CD4-positive, alpha-beta T cell treated with Interleukin-1 beta for 1 hour (primary cell): ENCODE measurements around the gene SIRT2.
A peak's percentile ranks its signal among the peaks of the same experiment; 100 is the strongest.
"Not testable (repeated sequence)": the region's sequence is repeated elsewhere in the genome, so short reads cannot be mapped to it uniquely, and the experiment has no call there.

Experiments used
- DNase-seq, 2 donors: peaks; one replicate each; pipeline ENCODE4 v3.0.0-alpha.2; 2020 to 2022

SIRT2 gene

DNA sequence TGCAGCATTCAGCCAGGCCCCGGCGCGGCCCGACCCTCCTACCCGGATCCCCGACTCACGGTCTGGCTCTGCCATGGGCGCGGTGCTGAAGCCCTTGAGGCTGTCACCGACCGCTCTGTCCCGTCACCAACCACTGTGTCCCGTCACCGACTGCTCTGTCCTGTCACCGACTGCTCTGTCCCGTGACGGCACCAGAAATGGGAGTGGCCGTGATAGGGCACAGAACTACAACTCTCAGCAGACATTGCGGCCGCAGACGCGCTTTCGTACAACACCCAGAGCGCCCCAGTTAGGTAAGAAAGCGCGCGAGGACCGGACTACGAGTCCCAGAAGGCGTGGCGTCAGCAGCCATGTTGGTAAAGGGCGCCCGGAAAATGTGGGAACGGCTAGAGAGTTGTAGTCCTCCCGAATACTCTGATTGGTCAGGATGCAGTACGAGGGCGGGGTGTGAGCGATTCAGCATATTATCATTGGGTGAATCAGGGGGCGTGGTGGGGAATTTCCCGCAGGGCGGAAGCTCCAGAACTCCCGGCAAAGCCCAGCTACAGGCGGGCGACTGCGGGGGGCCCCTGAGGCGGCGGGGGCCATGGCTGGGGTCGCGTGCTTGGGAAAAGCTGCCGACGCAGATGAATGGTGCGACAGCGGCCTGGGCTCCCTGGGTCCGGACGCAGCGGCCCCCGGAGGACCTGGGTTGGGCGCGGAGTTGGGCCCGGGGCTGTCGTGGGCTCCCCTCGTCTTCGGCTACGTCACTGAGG, at the start of gene SIRT2, which contains the start of gene NFKBIB:
Gene SIRT2, minus strand, starts transcription at position 172 of the 755 bp plus-strand sequence. Its CDS starts 97 bp downstream, at position 75.
Gene NFKBIB, plus strand, starts transcription at position 523 of the 755 bp plus-strand sequence. Its CDS starts 64 bp downstream, at position 587.
- peak; percentile 100 for DNase-seq

DNA sequence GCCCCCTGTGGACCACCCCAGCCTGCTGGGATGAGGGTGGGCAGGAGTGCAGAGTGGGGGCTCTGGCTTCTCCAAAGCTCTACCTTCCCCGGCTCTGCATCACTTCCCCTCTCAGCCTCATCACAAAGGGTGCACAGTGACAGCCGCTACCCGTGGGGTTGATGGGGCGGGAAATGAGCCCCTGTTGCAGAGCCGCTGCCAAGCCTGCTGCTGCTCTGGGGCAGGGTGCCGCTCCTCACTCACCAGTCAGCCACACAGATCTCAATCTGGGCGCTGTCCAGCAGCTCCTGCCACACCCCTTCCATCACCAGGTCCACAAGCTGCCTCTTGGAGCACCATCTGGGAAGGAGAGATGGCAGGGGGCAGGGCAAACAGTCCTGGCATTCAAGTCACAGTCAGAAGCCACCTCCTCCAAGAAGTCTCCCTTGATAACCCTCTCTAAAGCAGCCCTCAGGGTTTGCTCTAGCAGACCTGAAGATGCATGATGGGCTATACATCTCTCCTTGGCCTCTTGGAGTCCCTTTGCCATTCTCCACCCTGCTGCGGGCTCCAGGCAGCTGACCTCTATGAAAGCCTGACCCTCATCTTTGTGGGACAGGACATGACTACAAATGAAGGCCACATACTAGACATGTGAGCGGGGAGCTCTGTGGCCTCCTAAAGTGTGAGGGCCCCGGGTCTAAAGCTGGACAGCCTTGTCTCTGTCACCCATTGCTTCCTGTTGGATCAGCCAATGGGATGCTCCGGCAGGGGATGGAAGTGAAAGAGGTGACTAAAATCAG, 47.0 kb upstream of the SIRT2 start:
- no peak for DNase-seq

DNA sequence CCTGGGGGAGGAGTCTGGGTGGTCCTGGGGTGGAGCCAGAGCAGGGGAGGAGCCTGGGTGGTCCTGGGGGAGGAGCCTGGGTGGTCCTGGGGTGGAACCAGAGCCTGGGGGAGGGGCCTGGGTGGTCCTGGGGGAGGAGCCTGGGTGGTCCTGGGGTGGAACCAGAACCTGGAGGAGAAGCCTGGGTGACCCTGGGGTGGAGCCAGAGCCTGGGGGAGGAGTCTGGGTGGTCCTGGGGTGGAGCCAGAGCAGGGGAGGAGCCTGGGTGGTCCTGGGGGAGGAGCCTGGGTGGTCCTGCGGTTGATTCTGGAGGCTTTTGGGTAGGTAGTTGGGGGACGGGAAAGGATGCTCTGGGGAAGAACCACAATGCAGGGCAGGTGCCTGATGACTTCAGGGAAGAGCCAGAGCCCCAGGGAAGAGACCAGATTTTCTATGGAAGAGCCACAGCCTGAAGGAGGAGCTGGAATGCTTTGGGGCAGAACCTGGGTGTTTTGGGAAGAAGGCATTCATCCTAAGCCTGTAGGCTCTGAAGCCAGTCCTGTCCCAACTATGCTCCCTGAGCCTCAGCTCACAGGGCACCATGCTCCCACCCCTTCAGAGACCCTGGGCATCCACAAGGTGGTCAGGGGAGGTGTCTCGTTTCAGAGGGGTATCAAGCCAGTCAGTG, 46.3 kb upstream of the SIRT2 start:
- DNase-seq = no peak

DNA sequence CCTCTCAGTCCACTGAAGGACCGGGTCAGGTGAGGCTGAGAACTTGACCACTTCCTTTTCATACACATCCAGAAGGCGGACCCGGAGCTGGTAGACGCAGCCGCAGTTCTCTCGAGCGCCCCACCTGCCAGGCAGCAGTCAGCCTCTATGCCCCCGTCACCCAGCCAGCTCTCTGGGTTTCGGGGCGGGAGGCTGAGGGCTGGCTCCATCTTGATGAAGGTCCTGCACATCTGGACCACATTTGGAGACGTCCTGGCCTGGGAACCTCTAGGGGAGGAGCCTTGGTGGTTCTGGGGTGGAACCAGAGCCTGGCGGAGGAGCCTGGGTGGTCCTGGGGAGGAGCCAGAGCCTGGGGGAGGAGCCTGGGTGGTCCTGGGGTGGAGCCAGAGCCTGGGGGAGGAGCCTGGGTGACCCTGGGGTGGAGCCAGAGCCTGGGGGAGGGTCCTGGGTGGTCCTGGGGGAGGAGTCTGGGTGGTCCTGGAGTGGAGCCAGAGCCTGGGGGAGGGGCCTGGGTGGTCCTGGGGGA, 45.6 kb upstream of the SIRT2 start:
- DNase-seq = no peak

DNA sequence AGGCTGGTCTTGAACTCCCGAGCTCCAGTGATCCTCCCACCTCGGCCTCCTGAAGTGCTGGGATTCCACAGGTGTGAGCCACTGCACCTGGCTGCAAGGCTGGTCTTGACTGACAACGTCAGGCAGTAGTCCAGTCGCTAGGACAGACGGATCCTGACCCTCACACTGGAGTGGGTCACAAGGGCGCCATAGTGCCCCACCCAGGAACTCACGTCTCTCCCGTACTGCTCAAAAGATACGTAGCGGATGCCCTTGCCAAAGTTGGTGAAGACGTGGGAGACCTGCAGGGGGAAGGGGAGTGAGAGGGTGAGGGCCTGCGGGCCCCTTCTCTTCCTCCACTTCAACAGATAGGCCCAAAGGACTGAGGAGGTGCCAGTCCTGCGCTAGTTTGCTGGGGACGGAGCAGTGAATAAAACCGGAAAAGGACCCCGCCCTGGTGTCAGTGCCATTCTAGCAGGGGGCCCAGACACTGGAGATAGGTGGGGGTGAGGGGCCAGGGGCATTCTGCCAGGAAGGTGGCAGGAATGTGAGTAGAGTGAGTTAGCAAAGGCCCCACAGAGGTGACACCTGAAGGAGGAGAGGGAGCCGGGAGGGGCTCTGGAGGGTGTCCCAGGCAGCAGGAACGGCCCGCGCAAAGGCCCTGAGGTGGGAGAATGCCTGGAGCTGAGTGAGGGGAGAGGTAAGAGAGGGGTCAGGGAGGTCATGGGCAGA, 43.2 kb upstream of the SIRT2 start:
- no peak for DNase-seq

DNA sequence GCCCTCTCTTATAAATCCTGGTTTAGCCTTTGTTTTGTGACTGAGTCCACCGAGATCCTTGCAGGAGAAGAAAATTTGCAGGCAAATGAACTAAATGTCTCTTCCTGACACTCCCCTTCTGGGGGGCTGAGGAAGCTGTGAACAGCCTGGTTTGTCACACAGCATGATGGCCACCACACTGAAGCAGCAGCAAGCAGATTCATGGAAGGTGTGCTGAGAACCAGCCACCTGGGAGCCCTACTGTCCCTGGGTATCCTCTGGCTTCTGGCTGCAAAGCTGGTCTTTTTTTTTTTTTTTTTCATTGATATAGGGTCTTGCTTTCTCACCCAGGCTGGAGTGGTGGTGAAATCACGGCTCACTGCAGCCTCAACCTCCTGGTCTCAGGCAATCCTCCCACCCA, 42.6 kb upstream of the SIRT2 start:
- DNase-seq = no peak

DNA sequence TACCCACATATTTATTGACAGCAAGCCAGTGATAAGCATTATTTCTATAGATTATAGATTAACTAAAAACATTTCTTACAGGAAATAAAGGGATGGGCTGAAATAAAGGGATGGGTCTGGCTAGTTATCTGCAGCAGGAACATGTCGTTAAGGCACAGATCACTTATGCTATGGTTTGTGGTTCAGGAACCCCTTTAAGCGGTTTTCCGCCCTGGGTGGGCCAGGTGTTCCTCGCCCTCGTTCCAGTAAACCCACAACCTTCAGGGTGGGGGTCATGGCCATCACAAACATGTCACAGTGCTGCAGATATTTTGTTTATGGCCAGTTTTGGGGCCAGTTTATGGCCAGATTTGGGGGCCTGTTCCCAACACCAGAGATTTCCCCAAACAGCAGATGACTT, 42.0 kb upstream of the SIRT2 start:
- DNase-seq = not testable (repeated sequence)

DNA sequence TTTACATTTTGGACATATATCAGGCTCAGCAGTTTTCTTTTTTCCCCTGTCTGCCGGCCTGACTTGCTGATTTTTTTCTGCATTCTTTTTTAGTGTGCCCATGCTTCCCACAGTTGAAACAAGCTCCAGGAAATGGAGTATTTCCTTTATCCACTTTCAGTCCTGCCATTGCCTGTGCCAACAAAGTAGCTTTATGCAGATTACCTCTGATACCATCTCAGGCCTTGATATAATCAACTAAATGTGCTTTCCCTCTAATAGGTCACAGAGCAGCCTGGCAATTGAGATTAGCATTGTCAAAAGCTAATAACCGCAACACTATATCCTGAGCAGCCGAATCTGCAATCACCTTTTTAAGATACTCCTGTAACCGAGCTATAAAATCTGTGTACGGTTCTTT, 40.5 kb upstream of the SIRT2 start:
- no peak for DNase-seq

DNA sequence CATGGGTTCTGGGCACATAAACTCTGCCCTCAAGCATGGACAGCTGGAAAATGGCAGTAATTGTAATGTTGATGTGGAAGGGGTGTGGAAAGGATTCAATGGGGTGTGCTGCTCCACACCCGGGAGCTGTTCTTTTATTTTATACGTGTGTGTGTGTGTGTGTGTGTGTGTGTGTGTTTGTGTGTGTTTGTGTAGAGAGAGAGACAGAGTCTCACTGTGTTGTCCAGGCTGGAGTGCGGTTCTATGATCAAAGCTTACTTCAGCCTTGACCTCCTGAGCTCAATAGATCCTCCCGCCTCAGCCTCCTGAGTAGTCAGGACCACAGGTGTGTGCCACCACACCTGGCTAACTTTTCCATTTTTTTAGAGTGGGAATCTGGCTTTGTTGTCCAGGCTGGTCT, 34.1 kb upstream of the SIRT2 start:
- no peak for DNase-seq

DNA sequence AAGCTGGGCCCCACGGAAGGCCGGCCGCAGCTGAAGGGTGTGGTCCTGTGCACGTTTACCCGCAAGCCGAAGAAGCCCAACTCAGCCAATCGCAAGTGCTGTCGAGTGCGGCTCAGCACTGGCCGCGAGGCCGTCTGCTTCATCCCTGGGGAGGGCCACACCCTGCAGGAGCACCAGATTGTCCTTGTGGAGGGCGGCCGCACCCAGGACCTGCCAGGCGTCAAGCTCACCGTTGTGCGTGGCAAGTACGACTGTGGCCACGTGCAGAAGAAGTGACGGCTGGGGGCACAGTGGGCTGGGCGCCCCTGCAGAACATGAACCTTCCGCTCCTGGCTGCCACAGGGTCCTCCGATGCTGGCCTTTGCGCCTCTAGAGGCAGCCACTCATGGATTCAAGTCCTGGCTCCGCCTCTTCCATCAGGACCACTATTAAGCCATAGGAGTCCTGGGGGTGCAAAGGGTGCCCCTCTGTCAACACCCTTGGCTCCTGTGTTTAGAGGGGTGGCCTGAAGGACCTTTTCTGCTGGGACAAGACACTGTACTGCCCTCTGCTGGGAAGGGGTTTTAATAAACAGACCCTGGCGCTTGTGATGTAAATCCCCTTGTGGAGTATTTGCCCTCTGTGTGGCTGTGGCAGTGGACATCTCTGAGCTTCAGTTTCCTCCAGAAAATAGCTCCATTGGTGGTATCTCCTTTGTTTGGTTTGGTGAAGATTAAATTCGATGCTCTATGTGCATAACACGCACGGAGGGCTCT, 33.2 kb upstream of the SIRT2 start:
- peak; percentile 35 to 58 for DNase-seq

DNA sequence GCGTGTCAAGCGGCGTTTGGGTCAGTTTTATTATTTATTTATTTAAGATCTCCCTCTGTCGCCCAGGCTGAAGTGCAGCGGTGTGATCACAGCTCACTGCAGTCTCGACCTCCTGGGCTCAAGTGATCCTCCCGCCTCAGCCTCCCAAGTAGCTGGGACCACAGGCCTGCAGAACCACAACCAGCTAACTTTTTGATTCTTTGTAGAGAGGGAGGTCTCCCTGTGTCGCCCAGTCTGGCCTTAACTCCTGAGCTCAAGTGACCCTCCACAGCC, 32.0 kb upstream of the SIRT2 start:
- no peak for DNase-seq

DNA sequence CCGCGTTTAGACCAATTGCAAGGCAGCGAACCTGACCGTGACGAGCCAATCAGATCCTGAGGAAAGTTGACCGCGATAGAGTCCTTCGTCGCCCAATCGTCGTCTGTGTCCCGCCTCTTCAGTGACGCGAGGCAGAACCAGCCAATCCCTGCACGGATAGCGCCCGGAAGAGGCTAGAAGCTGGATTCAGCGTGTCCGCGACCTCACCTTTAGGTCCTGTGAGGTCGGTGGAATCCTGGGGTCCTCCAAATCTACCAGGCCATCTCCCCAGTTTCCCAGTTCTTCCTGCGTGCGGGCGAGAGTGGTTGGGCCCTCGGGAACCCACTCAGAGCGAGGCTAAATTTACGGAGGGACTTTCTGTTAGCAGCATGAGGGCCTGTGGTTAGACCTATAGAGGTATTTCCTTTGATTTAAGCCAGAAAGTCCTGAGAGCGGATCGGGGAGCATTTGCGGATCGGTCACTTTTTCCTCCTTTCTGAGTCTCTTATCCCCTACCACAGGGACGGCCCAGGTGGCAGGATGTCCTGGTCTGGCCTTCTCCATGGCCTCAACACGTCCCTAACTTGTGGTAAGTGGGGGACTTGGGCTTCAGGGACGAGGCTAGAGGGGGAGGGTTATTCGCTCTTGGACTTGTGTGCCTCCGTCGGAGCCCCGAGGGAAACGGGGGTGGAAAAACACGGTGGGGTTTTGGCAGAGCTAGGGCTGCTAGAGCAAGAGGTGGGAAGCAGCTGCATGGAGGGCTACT, 31.5 kb upstream of the SIRT2 start, which contains the start of gene MRPS12:
Gene MRPS12, plus strand, starts transcription at position 169 of the 745 bp plus-strand sequence. Its CDS starts 351 bp downstream, at position 520.
- DNase-seq = peak; percentile 99

DNA sequence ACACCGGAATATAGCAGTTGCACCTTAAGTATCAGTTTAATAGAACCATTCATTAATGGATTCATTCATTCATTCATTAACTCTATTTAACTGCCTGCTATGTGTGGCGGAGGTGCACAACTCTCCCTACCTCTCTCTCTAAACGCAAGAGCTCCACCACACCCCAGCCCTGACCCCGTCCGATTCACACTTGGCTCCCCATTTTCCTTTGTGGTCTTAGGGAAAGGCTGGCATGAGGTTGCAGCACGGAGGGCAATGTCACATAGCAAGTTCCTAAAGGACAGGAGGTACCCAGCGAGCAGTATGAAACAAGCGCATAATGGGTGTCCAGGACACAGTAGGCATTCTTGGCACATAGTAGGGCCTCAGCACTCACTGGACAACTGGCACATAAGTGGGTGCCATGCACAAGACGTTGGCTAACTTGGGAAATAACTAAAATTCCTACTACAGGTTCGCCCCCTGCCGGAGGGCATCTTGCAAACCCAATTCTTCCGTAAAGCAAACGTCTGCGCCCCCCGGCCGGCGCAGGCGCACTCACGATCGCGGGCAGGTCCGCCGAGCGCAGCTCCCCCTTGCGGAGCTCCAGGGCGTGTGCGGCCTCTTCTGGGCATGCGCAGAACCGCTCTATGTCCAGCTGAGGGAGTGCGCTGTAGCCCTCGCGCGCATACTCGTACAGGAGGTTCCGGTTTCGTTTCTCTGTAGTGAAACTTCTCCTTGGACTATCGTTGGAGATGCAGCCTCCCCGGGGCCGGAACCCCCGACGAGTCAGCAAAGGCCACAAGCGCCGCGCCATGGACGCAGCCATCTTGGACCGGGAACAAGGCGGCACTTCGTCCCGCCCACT, 30.7 kb upstream of the SIRT2 start, which contains the start of gene SARS2:
Gene SARS2, minus strand, starts transcription at position 835 of the 847 bp plus-strand sequence. Its CDS starts 27 bp downstream, at position 808.
- peak; percentile 93 to 94 for DNase-seq

DNA sequence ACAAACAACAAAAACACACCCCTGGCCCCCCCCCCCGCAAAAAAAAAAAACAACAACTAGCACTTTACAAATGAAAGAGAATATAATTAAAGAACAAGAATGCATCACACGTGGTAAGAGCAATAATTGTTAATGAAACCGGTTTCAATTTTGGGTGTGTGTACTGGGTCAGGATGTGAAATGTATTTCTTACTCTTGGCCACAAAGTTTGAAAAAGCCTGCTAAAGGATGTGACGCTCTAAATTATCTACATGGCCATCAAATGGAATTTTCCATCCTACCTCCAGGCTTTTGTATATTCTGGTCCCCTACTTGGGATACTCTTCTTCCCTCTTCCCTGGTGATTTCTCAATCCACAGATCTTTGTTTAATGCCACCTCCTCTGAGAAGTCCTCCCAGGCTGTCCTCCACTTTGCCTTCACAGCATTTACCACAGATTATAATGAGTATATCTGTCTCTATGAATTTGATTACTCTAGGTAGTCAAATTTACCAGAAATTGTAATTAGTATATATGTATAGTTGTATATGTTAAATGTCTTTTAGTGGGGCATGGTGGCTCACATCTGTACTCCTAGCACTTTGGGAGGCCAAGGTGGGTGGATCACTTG, 29.1 kb upstream of the SIRT2 start:
- DNase-seq = peak in 1 of 2 donors; percentile 40

DNA sequence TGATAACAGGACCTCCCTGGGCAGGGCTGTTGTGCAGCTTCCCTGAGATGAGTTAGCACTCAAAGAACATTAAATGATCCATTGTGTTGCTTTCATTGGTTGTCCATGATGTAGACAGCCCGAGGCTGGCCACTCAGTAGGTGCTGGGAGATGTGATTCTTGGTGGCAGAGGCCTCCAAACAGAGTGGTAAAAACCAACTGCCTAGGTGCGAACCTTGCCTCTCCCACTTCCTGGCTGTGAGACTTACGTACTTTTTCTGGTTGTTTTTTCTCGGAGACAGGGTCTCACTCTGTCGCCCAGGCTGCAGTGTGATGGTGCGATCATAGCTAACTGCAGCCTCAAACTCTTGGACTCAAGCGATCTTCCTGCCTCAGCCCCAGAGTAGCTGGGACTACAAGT, 25.0 kb upstream of the SIRT2 start:
- peak; percentile 62 to 64 for DNase-seq

DNA sequence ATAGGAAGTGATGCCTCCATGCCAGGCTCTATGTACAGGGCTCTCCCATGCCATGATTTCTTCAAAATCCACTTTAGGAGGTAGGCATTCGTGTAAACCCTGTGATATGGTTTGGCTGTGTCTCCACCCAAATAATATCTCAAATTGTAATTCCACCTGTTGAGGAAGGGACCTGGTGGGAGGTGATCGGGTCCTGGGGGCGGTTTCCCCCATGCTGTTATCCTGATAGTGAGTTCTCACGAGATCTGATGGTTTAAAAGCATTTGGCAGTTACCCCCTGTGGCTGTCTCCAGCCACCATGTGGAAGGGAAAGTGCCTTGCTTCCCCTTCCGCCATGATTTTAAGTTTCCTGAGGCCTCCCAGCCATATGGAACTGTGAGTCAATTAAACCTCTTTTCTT, 23.1 kb upstream of the SIRT2 start:
- DNase-seq = no peak

DNA sequence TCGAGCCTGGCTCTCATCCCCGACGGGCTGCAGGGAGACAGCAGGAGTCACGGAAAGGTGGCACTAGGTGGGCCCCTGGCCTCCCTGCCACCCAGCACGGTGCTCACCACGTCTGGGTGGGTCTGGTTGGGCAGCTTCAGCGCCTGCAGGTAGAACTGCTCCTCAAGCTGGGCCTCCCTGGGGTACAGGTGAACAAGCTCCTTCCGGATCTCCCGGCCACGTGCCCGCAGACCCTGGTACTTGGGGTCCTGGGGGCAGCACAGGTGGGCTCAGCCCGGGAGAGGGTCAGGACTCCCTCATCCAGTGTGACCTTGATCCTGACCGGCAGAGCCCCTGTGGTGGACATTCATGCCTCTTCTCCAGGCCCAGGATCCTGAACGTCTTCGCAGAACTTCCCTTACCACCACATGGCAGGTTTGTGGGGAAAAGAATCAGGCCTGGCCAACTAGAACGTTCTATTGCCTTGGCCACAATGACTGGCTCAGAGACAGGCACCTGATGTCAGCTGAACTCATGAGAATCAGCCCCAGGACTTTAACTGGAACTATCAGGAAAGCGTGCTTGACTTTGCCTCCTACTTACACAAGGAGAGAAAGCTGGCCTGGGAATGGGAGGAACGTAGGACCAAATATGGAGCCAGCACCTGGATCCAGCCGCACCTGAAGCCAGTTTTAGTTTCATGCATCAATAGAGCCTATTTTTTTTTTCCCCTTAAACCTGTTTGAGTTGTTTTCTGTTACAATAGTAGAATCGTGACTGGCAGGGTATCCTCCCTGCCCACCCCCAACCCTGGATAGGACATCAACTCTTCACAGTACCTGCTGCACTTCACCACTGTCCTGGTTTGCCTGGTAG, 22.2 kb upstream of the SIRT2 start:
- DNase-seq = no peak

DNA sequence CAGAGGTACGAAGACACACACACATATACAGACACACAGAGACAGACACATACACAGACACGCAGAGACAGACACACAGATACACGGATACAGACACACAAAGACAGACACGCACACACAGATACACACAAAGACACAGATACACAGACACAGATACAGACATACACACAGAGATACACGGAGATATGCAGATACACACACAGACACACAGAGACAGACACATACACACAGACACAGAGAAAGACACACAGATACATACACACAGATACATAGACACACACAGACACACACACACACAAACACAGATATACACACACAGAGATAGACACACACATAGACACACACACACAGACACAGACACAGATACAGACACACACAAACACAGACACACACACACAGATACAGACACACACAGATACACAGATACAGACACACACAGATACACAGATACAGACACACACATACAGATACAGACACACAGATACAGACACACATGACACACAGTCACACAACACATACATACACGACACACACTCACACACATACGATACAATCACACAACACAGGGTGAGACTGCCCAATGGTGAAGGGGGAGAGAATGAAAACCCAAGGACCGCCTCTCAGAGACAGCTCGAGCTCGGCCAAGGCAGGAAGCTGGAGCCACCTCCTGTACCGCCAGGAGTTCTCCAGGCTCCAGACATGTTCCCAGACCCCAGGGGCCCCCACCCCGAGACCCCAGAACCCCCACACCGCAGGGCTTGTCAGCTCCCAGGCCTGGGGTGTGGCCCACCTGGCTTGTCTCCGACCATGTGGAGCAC, 21.4 kb upstream of the SIRT2 start:
- DNase-seq = no peak
